Mesenchymal stem cell (in vitro differentiated cells and primary cell): ENCODE results near the gene U2AF2.

Experiments used
- DNase-seq: peaks from one replicate; pipeline ENCODE4 v3.0.0-alpha.2; 2013
- H2AFZ ChIP-seq: one replicate; pipeline ENCODE4 v1.6.1; 2013; ENCODE audit warnings: low read depth, mild to moderate bottlenecking, control low read depth, inconsistent platforms, low read length, moderate library complexity
- H2AK5ac ChIP-seq: 2 replicates; pipeline ENCODE4 v1.6.1; 2013; ENCODE audit warnings: low read length, moderate library complexity, mild to moderate bottlenecking, inconsistent platforms; ENCODE audit not compliant: severe bottlenecking
- H2BK120ac ChIP-seq: one replicate; pipeline ENCODE4 v1.6.1; 2013; ENCODE audit warnings: low read depth, mild to moderate bottlenecking, inconsistent platforms, low read length, moderate library complexity
- H2BK12ac ChIP-seq, 2 experiments: one replicate each; pipeline ENCODE4 v1.6.1; 2013; ENCODE audit warnings: inconsistent platforms in 2 of 2, low read length in 2 of 2, mild to moderate bottlenecking in 2 of 2, moderate library complexity in 2 of 2, control low read depth in 1 of 2
- H2BK15ac ChIP-seq: one replicate; pipeline ENCODE4 v1.6.1; 2013; ENCODE audit warnings: mild to moderate bottlenecking, low read depth, inconsistent platforms; ENCODE audit not compliant: poor library complexity, severe bottlenecking
- H2BK5ac ChIP-seq: 2 replicates; pipeline ENCODE4 v1.6.1; 2013; ENCODE audit warnings: low read depth, mild to moderate bottlenecking, low read length, control low read depth, inconsistent platforms; ENCODE audit not compliant: poor library complexity, severe bottlenecking
- H3K14ac ChIP-seq, 2 experiments: one replicate each; pipeline ENCODE4 v1.6.1; 2013; ENCODE audit warnings: inconsistent platforms in 2 of 2, low read length in 2 of 2, control low read depth in 1 of 2, mild to moderate bottlenecking in 1 of 2, moderate library complexity in 1 of 2
- H3K18ac ChIP-seq, 2 experiments: one replicate each; pipeline ENCODE4 v1.6.1; 2013; ENCODE audit warnings: inconsistent platforms in 2 of 2, low read length in 2 of 2, control low read depth in 1 of 2, low read depth in 1 of 2, mild to moderate bottlenecking in 1 of 2
- H3K23ac ChIP-seq, 2 experiments: one replicate each; pipeline ENCODE4 v1.6.1; 2013; ENCODE audit warnings: inconsistent platforms in 2 of 2, low read length in 2 of 2, mild to moderate bottlenecking in 2 of 2, moderate library complexity in 2 of 2, control low read depth in 1 of 2
- H3K27ac ChIP-seq: 2 replicates; pipeline ENCODE4 v1.5.1; 2013; ENCODE audit warnings: mild to moderate bottlenecking, moderate library complexity, low read length, control low read depth, inconsistent platforms; ENCODE audit not compliant: poor library complexity, severe bottlenecking
- H3K27me3 ChIP-seq, 2 experiments: 2 replicates each; pipeline versions ENCODE4 v1.6.1 to v1.7.0; 2013; ENCODE audit warnings: low read length in 2 of 2, mild to moderate bottlenecking in 2 of 2, moderate library complexity in 2 of 2, control low read depth in 1 of 2, inconsistent platforms in 1 of 2; ENCODE audit not compliant: control insufficient read depth in 1 of 2, insufficient read depth in 1 of 2
- H3K36me3 ChIP-seq, 2 experiments: 2 replicates each; pipeline versions ENCODE4 v1.6.1 to v1.7.0; 2013; ENCODE audit warnings: low read length in 2 of 2, control low read depth in 1 of 2, inconsistent platforms in 1 of 2, low read depth in 1 of 2, mild to moderate bottlenecking in 1 of 2; ENCODE audit not compliant: insufficient read depth in 2 of 2, control insufficient read depth in 1 of 2
- H3K4ac ChIP-seq, 2 experiments: one replicate each; pipeline ENCODE4 v1.6.1; 2013; ENCODE audit warnings: inconsistent platforms in 2 of 2, low read length in 2 of 2, mild to moderate bottlenecking in 2 of 2, moderate library complexity in 2 of 2, control low read depth in 1 of 2, low read depth in 1 of 2
- H3K4me1 ChIP-seq: 2 replicates; pipeline ENCODE4 v1.6.1; 2013; ENCODE audit warnings: low read depth, low read length, control low read depth; ENCODE audit not compliant: control insufficient read depth, insufficient read depth
- H3K4me2 ChIP-seq: 2 replicates; pipeline ENCODE4 v1.6.1; 2013; ENCODE audit warnings: low read length, mild to moderate bottlenecking, inconsistent platforms; ENCODE audit not compliant: poor library complexity, severe bottlenecking
- H3K4me3 ChIP-seq, 2 experiments: 2 replicates each; pipeline versions ENCODE4 v1.5.1 to v1.7.0; 2013; ENCODE audit warnings: low read length in 2 of 2, mild to moderate bottlenecking in 2 of 2, control low read depth in 1 of 2, low read depth in 1 of 2; ENCODE audit not compliant: insufficient read depth in 1 of 2
- H3K79me1 ChIP-seq: replicated peaks from 2 replicates; pipeline ENCODE4 v1.6.1; 2013; ENCODE audit warnings: mild to moderate bottlenecking, control low read depth, low read length, inconsistent platforms; ENCODE audit not compliant: poor library complexity, severe bottlenecking
- H3K9ac ChIP-seq: 2 replicates; pipeline ENCODE4 v1.7.0; 2013; ENCODE audit warnings: mild to moderate bottlenecking, low read length, moderate library complexity
- H3K9me3 ChIP-seq: 2 replicates; pipeline ENCODE4 v1.7.0; 2013; ENCODE audit warnings: mild to moderate bottlenecking, low read length; ENCODE audit not compliant: control insufficient read depth
- H4K8ac ChIP-seq: one replicate; pipeline ENCODE4 v1.6.1; 2013; ENCODE audit warnings: inconsistent platforms, mild to moderate bottlenecking, low read length, moderate library complexity
- H4K91ac ChIP-seq: one replicate; pipeline ENCODE4 v1.6.1; 2013; ENCODE audit warnings: mild to moderate bottlenecking, low read length, inconsistent platforms
- WGBS: methylation state at CpG from one replicate; pipeline ENCODE4 v1.1.7; 2013; ENCODE audit warnings: mixed read lengths; 5-methylcytosine and 5-hydroxymethylcytosine counted together

U2AF2 gene

GRCh38 chr19:55693336-55693974, 38.6 kb downstream of the U2AF2 start:
- no peak overlapping the region for H4K91ac ChIP-seq

DNA sequence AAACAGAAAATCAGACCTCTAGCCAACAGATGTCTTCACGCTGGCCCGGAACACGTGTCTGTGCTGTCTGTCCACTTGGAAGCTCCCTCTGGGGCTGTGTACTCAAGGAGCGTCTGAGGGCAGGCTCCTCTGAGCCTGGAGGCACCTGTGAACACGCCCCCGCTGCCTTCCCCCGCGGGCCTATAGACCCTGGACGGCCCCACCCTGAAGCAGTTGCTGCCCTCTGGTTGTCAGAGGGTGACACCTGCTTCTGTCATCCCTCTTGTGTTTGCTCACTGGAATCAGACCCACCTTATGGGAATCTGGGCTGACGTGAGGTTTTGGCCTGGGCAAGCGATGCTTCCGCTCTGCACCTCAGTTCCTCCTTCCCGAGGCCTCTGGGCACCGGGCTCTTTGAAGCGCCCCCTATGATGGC, 39.4 kb downstream of the U2AF2 start:
- Histone ChIP-seq H2BK5ac (no peak overlapping the region), H3K27ac (no peak overlapping the region), H4K8ac (no peak overlapping the region), H3K9ac (no peak overlapping the region), H2BK15ac (no peak overlapping the region), H2AFZ (no peak overlapping the region), H2AK5ac (no peak overlapping the region), H2BK120ac (no peak overlapping the region), H4K91ac (no peak overlapping the region), H3K4me3 (no peak overlapping the region), H3K36me3 (peaks cover 72 to 96% of the 10 kb centered on the region in 2 experiments), H3K79me1 (peaks cover 66% of the 10 kb centered on the region), H3K9me3 (no peaks in the 10 kb centered on the region), H3K4ac (no peak overlapping the region), H3K14ac (no peak overlapping the region), H3K4me1 (peaks cover 12% of the 10 kb centered on the region), H2BK12ac (no peak overlapping the region), H3K23ac (no peak overlapping the region), H3K27me3 (no peaks in the 10 kb centered on the region), H3K4me2 (no peak overlapping the region), H3K18ac (no peak overlapping the region)
- WGBS = 94% methylated on average over 15 of the region's 15 CpGs
- DNase-seq = no peak

More at GRCh38 chr19:55693336-55693974, 38.6 kb downstream of the U2AF2 start:
- H2BK5ac ChIP-seq = no peak overlapping the region
- WGBS = 97% methylated on average over 18 of the region's 20 CpGs
- no peak overlapping the region for H2BK12ac ChIP-seq
- no peak overlapping the region for H3K4me2 ChIP-seq
- no peak overlapping the region for H2AK5ac ChIP-seq
- H3K14ac ChIP-seq = no peak overlapping the region
- no peak overlapping the region for H3K4me3 ChIP-seq
- H3K4ac ChIP-seq = no peak overlapping the region
- no peak overlapping the region for H3K18ac ChIP-seq
- no peak overlapping the region for H3K27ac ChIP-seq
- H3K9ac ChIP-seq = no peak overlapping the region
- H3K36me3 ChIP-seq = peaks cover 75 to 98% of the 10 kb centered on the region in 2 experiments
- no peak overlapping the region for H3K23ac ChIP-seq
- peaks cover 71% of the 10 kb centered on the region for H3K79me1 ChIP-seq
- H3K9me3 ChIP-seq = no peaks in the 10 kb centered on the region
- H2AFZ ChIP-seq = no peak overlapping the region
- no peak for DNase-seq
- H3K4me1 ChIP-seq = peaks cover 15% of the 10 kb centered on the region
- H4K8ac ChIP-seq = no peak overlapping the region
- no peak overlapping the region for H2BK120ac ChIP-seq
- no peaks in the 10 kb centered on the region for H3K27me3 ChIP-seq
- no peak overlapping the region for H2BK15ac ChIP-seq

DNA sequence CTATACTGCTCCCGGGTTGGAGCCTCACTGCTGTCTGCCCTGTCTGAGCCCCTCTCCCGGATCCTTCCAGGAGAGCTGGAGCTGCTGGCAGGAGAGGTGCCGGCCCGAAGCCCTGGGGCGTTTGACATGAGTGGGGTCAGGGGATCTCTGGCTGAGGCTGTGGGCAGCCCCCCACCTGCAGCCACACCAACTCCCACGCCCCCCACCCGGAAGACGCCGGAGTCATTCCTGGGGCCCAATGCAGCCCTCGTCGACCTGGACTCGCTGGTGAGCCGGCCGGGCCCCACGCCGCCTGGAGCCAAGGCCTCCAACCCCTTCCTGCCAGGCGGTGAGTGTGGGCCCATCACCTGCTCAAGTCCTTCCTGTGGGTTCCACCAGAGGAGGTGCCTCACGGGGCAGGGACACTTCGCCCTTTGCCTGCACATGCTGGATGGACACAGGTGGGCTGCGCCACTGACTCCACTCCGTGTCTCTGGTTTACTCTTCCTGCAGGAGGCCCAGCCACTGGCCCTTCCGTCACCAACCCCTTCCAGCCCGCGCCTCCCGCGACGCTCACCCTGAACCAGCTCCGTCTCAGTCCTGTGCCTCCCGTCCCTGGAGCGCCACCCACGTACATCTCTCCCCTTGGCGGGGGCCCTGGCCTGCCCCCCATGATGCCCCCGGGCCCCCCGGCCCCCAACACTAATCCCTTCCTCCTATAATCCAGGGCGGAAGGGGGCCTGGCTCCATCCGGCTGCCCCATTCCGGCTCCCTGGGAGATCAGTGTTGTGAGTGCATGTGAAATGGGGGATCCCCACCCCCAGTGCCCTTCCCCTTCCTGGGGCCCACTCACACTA, 40.0 kb downstream of the U2AF2 start:
- peaks cover 64% of the 10 kb centered on the region for H3K79me1 ChIP-seq

GRCh38 chr19:55695511-55696290, 40.9 kb downstream of the U2AF2 start:
- WGBS = 97% methylated on average over 22 of the region's 23 CpGs

More for the DNA sequence above, 40.0 kb downstream of the U2AF2 start:
- Histone ChIP-seq H3K36me3 (peaks cover 70 to 94% of the 10 kb centered on the region in 2 experiments), H3K4me1 (peaks cover 9% of the 10 kb centered on the region), H2BK12ac (no peak overlapping the region), H3K18ac (no peak overlapping the region), H3K14ac (no peak overlapping the region), H2BK120ac (no peak overlapping the region), H4K91ac (no peak overlapping the region), H3K27me3 (no peaks in the 10 kb centered on the region), H3K9ac (no peak overlapping the region), H3K4me3 (no peak overlapping the region), H3K23ac (no peak overlapping the region), H2BK15ac (no peak overlapping the region), H2BK5ac (no peak overlapping the region), H3K9me3 (no peaks in the 10 kb centered on the region), H4K8ac (no peak overlapping the region), H3K4ac (no peak overlapping the region), H2AK5ac (no peak overlapping the region), H2AFZ (no peak overlapping the region), H3K4me2 (no peak overlapping the region), H3K27ac (no peak overlapping the region)
- no peak for DNase-seq
- 97% methylated on average over 30 of the region's 37 CpGs for WGBS

More at GRCh38 chr19:55695511-55696290, 40.9 kb downstream of the U2AF2 start:
- Histone ChIP-seq H3K4me3 (no peak overlapping the region), H3K14ac (no peak overlapping the region), H2BK5ac (no peak overlapping the region), H4K91ac (no peak overlapping the region), H3K9ac (no peak overlapping the region), H3K36me3 (peaks cover 65 to 91% of the 10 kb centered on the region in 2 experiments), H2AK5ac (no peak overlapping the region), H3K27me3 (no peaks in the 10 kb centered on the region), H3K4me2 (no peak overlapping the region), H4K8ac (no peak overlapping the region), H2BK120ac (no peak overlapping the region), H3K18ac (no peak overlapping the region), H2AFZ (no peak overlapping the region), H3K4ac (no peak overlapping the region), H3K9me3 (no peaks in the 10 kb centered on the region), H2BK12ac (no peak overlapping the region), H3K27ac (no peak overlapping the region), H3K4me1 (peaks cover under 1% of the 10 kb centered on the region), H3K23ac (no peak overlapping the region), H3K79me1 (peaks cover 57% of the 10 kb centered on the region), H2BK15ac (no peak overlapping the region)
- no peak for DNase-seq
